GM12878 (cell line): Measurements from ENCODE around the gene CCM2. TPM values are rescaled to one million over a fixed set of nuclear protein-coding genes. Genes with fewer than 3 reads are reported as not detected.

ENCODE experiments used
- ATF7 ChIP-seq: fragments of 450-650 bp; IDR thresholded peaks from 2 replicates; pipeline ENCODE4 v1.6.1; 2016; ENCODE audit warnings: low read depth, mild to moderate bottlenecking
- BACH1 ChIP-seq: fragments of 450-650 bp; IDR thresholded peaks from 2 replicates; pipeline ENCODE4 v1.6.1; 2017; ENCODE audit warnings: mild to moderate bottlenecking, borderline replicate concordance
- BMI1 ChIP-seq: fragments of 450-650 bp; IDR thresholded peaks from 2 replicates; pipeline ENCODE4 v1.6.1; 2016; ENCODE audit warnings: mild to moderate bottlenecking, moderate library complexity, borderline replicate concordance
- BRCA1 ChIP-seq: IDR thresholded peaks from 2 replicates; pipeline ENCODE4 v1.6.1; 2011; ENCODE audit warnings: low read depth, low read length, improper control_type of control experiment
- CHD4 ChIP-seq: fragments of 200-600 bp; sonication (generic); IDR thresholded peaks from 2 replicates; pipeline ENCODE4 v1.6.1; 2016; ENCODE audit warnings: mild to moderate bottlenecking
- ETV6 ChIP-seq, 2 experiments: fragments of 450-650 bp in 1 of 2; IDR thresholded peaks in 1 of 2; conservative IDR thresholded peaks in 1 of 2; 2 replicates each; pipeline ENCODE4 v1.6.1; 2014; ENCODE audit warnings: antibody characterized with exemption in 1 of 2, borderline replicate concordance in 1 of 2, low read depth in 1 of 2, mild to moderate bottlenecking in 1 of 2, moderate library complexity in 1 of 2
- HCFC1 ChIP-seq: fragments of 150-350 bp; IDR thresholded peaks from 2 replicates; pipeline ENCODE4 v1.6.1; 2014; ENCODE audit warnings: low read length
- HDGF ChIP-seq: fragments of 450-650 bp; IDR thresholded peaks from 2 replicates; pipeline ENCODE4 v1.6.1; 2016; ENCODE audit warnings: antibody characterized with exemption
- MYB ChIP-seq: fragments of 150-350 bp; IDR thresholded peaks from 2 replicates; pipeline ENCODE4 v1.6.1; 2014; ENCODE audit warnings: mild to moderate bottlenecking, low read depth, low read length, borderline replicate concordance
- PAX5 ChIP-seq: IDR thresholded peaks from 2 replicates; pipeline ENCODE4 v1.6.1; 2011; ENCODE audit warnings: low read depth, low read length, borderline replicate concordance
- POLR2A ChIP-seq: IDR thresholded peaks from 2 replicates; pipeline ENCODE4 v1.6.1; 2011; ENCODE audit warnings: low read depth, mild to moderate bottlenecking, low read length
- RB1 ChIP-seq: fragments of 450-650 bp; formaldehyde crosslinking; IDR thresholded peaks from 2 replicates; pipeline ENCODE4 v1.6.1; 2017; ENCODE audit warnings: mild to moderate bottlenecking, borderline replicate concordance
- REST ChIP-seq: IDR thresholded peaks from 2 replicates; pipeline ENCODE4 v1.6.1; 2012; ENCODE audit warnings: mild to moderate bottlenecking, low read depth, low read length
- SIN3A ChIP-seq: IDR thresholded peaks from 2 replicates; pipeline ENCODE4 v1.6.1; 2012; ENCODE audit warnings: low read depth, low read length, improper control_type of control experiment
- SP1 ChIP-seq: IDR thresholded peaks from one replicate; pipeline ENCODE4 v1.6.1; 2011; ENCODE audit warnings: low read depth, low read length
- SREBF2 ChIP-seq: IDR thresholded peaks from 2 replicates; pipeline ENCODE4 v1.6.1; 2012; ENCODE audit warnings: mild to moderate bottlenecking, low read length
- STAT1 ChIP-seq: fragments of 450-650 bp; conservative IDR thresholded peaks from 2 replicates; pipeline ENCODE4 v1.6.1; 2014; ENCODE audit warnings: antibody characterized with exemption, mild to moderate bottlenecking
- TAF1 ChIP-seq: IDR thresholded peaks from 2 replicates; pipeline ENCODE4 v1.6.1; 2011; ENCODE audit warnings: mild to moderate bottlenecking, low read depth, low read length, borderline replicate concordance
- TCF7 ChIP-seq: IDR thresholded peaks from 2 replicates; pipeline ENCODE4 v1.6.1; 2014; ENCODE audit warnings: antibody characterized with exemption, borderline replicate concordance
- ZNF207 ChIP-seq: fragments of 450-650 bp; IDR thresholded peaks from 2 replicates; pipeline ENCODE4 v1.6.1; 2014; ENCODE audit warnings: antibody characterized with exemption, mild to moderate bottlenecking, borderline replicate concordance
- ZNF384 ChIP-seq: IDR thresholded peaks from 2 replicates; pipeline ENCODE4 v1.6.1; 2012; ENCODE audit warnings: low read depth, mild to moderate bottlenecking, low read length, improper control_type of control experiment, borderline replicate concordance
- polyA plus RNA-seq, 11 experiments: library from polyadenylated mRNA; depleted of rRNA in 4 of 11; unstranded in 6 of 11; stranded (reverse) in 5 of 11; fragments of >200 nt; fragmentation: Nextera tagmentation in 4 of 11; fragmentation: Illumina TruSeq in 1 of 11; extraction: Ambion mirVana in 4 of 11; extraction: Trizol in 1 of 11; gene quantifications; 1 replicate in 1 of 11; 2 replicates in 10 of 11; pipeline versions ENCODE4 v1.2.1 to v1.2.3, GENCODE V29; 2011 to 2016; ENCODE audit warnings: inconsistent platforms in 2 of 11, missing spikeins in 2 of 11, low read depth in 1 of 11
- total RNA-seq, 4 experiments: library from RNA; depleted of rRNA in 3 of 4; stranded (reverse); fragments of >200 nt in 3 of 4; fragmentation: Illumina TruSeq in 1 of 4; extraction: Trizol in 1 of 4; gene quantifications; 2 replicates each; pipeline versions ENCODE4 v1.2.1 to v1.2.3, GENCODE V29; 2013 to 2021
- TF ChIP-seq, protein P1 (sequence below): fragments of 450-650 bp; IDR thresholded peaks from 2 replicates; pipeline ENCODE4 v1.6.1; 2017; ENCODE audit warnings: low read depth, mild to moderate bottlenecking, moderate library complexity
- TF ChIP-seq, protein P2 (sequence below): fragments of 450-650 bp; IDR thresholded peaks from 2 replicates; pipeline ENCODE4 v1.6.1; 2018; ENCODE audit warnings: borderline replicate concordance, mild to moderate bottlenecking; ENCODE audit not compliant: partially characterized antibody

CCM2 gene
- total and polyA plus RNA-seq, 10 of the 15 experiments (the other 5 are each of a cell fraction or from before 2014, with no cell fraction given): 1.00 to 82.3 (median 48.7) TPM

GRCh38 chr7:44999245-45000092 lies 532 bp upstream of the CCM2 start (continued):
- TF ChIP-seq SIN3A: peak; percentile 66; the same call in 1 of the 2 replicates
- peak; percentile 61 for TF ChIP-seq HCFC1
- peak; percentile 20 for TF ChIP-seq ZNF384
- no peak for TF ChIP-seq BMI1
- TF ChIP-seq RB1: no peak
- TF ChIP-seq TAF1: peak; percentile 91
- no peak for TF ChIP-seq ATF7
- TF ChIP-seq, protein P1, sequence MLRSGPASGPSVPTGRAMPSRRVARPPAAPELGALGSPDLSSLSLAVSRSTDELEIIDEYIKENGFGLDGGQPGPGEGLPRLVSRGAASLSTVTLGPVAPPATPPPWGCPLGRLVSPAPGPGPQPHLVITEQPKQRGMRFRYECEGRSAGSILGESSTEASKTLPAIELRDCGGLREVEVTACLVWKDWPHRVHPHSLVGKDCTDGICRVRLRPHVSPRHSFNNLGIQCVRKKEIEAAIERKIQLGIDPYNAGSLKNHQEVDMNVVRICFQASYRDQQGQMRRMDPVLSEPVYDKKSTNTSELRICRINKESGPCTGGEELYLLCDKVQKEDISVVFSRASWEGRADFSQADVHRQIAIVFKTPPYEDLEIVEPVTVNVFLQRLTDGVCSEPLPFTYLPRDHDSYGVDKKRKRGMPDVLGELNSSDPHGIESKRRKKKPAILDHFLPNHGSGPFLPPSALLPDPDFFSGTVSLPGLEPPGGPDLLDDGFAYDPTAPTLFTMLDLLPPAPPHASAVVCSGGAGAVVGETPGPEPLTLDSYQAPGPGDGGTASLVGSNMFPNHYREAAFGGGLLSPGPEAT: no peak
- TF ChIP-seq BRCA1: 0 out of 2 replicates have a peak, but pooled peaks have one; percentile 33
- no peak for TF ChIP-seq MYB
- no peak for TF ChIP-seq STAT1
- peak; percentile 70 for TF ChIP-seq SP1
- TF ChIP-seq, protein P2, sequence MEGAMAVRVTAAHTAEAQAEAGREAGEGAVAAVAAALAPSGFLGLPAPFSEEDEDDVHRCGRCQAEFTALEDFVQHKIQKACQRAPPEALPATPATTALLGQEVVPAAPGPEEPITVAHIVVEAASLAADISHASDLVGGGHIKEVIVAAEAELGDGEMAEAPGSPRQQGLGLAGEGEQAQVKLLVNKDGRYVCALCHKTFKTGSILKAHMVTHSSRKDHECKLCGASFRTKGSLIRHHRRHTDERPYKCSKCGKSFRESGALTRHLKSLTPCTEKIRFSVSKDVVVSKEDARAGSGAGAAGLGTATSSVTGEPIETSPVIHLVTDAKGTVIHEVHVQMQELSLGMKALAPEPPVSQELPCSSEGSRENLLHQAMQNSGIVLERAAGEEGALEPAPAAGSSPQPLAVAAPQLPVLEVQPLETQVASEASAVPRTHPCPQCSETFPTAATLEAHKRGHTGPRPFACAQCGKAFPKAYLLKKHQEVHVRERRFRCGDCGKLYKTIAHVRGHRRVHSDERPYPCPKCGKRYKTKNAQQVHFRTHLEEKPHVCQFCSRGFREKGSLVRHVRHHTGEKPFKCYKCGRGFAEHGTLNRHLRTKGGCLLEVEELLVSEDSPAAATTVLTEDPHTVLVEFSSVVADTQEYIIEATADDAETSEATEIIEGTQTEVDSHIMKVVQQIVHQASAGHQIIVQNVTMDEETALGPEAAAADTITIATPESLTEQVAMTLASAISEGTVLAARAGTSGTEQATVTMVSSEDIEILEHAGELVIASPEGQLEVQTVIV: peak; percentile 11
- no peak for TF ChIP-seq PAX5
- peak; percentile 97 for TF ChIP-seq HDGF
- no peak for TF ChIP-seq CHD4
- TF ChIP-seq BACH1: peak; percentile 14; the same call in 1 of the 2 replicates
- TF ChIP-seq POLR2A: no peak; the same call in none of the 2 replicates
- TF ChIP-seq SREBF2: no peak
- no peak for TF ChIP-seq REST
- no peak for TF ChIP-seq TCF7
- TF ChIP-seq ETV6 (conservative IDR thresholded peaks at IDR 0.05 in 1 of 2, IDR thresholded peaks at IDR 0.05 in 1 of 2; ENCODE audit: borderline replicate concordance in 1 of 2, low read depth in 1 of 2): no peak
- TF ChIP-seq ZNF207: no peak
